Activated naive CD8-positive, alpha-beta T cell treated with anti-CD3 and anti-CD28 coated beads, Interleukin-2, amount 10 ng/mL, durations not matched to agents 7 days and 5 days (primary cell): Measurements from ENCODE around the gene DLEC1. TPM values are rescaled to one million over a fixed set of nuclear protein-coding genes. Genes with fewer than 3 reads are reported as not detected.
"Not testable (repeated sequence)": the region's sequence is repeated elsewhere in the genome, so short reads cannot be mapped to it uniquely, and the experiment has no call there.

ENCODE experiments used
- ATAC-seq: fragments of 150-1000 bp; cut with Tn5 transposase; one replicate; pipeline ENCODE4 v1.10.0; 2021; ENCODE audit warnings: low read depth, moderate library complexity
- POLR2A ChIA-PET: fragments of 350-600 bp; sonication (Branson Sonifier 250); formaldehyde crosslinking; loops from one replicate; lab custom pipeline; 2021; ENCODE audit warnings: antibody characterized with exemption; lab: Charles Lee
- DNase-seq: peaks from one replicate; pipeline ENCODE4 v3.0.0; 2021
- H3K27ac Mint-ChIP-seq: one replicate; pipeline ENCODE4 v1.8.0; 2022; ENCODE audit warnings: mild to moderate bottlenecking, mixed read lengths
- H3K27me3 Mint-ChIP-seq: one replicate; pipeline ENCODE4 v1.8.0; 2022; ENCODE audit warnings: mild to moderate bottlenecking, moderate library complexity, mixed read lengths
- H3K36me3 Mint-ChIP-seq: one replicate; pipeline ENCODE4 v1.8.0; 2021; ENCODE audit warnings: mild to moderate bottlenecking, mixed read lengths
- H3K4me1 Mint-ChIP-seq: one replicate; pipeline ENCODE4 v1.8.0; 2021; ENCODE audit warnings: mixed read lengths
- H3K4me3 Mint-ChIP-seq: one replicate; pipeline ENCODE4 v1.8.0; 2022; ENCODE audit warnings: mild to moderate bottlenecking, moderate library complexity, mixed read lengths
- H3K9me3 Mint-ChIP-seq: one replicate; pipeline ENCODE4 v1.8.0; 2021; ENCODE audit warnings: mixed read lengths
- total RNA-seq, 2 experiments: library from RNA; stranded (reverse); gene quantifications; one replicate each; pipeline ENCODE4 v1.2.3, GENCODE V29; 2021

The DLEC1 gene
- total RNA-seq, 2 experiments from 2014 or later = 3.2 to 3.7 TPM

GRCh38 chr3:38040401-38040800, 1.4 kb downstream of the DLEC1 start:
- POLR2A ChIA-PET = interaction anchor here (1.0 kb wide), 1 partner anchor 101 kb away, joined by 3 read pairs; no protein-coding TSS in a partner anchor
- no peak for ATAC-seq
- H3K9me3 Mint-ChIP-seq = peaks cover 7% of the 10 kb centered on the region
- peaks cover 4% of the 10 kb centered on the region for H3K36me3 Mint-ChIP-seq
- peak overlapping the region; percentile 66 for H3K4me3 Mint-ChIP-seq
- peaks cover 29% of the 10 kb centered on the region for H3K4me1 Mint-ChIP-seq
- no peak overlapping the region for H3K27ac Mint-ChIP-seq
- DNase-seq = no peak
- no peaks in the 10 kb centered on the region for H3K27me3 Mint-ChIP-seq

GRCh38 chr3:38043486-38043885, 4.5 kb downstream of the DLEC1 start:
- Mint-ChIP-seq H3K4me1 (peaks cover 16% of the 10 kb centered on the region), H3K27me3 (no peaks in the 10 kb centered on the region), H3K27ac (no peak overlapping the region), H3K9me3 (no peaks in the 10 kb centered on the region), H3K36me3 (peaks cover 2% of the 10 kb centered on the region), H3K4me3 (no peak overlapping the region)
- POLR2A ChIA-PET = no interaction called here
- DNase-seq = no peak
- no peak for ATAC-seq

GRCh38 chr3:38046027-38046426, 7.0 kb downstream of the DLEC1 start:
- POLR2A ChIA-PET = no interaction called here
- Mint-ChIP-seq H3K27me3 (no peaks in the 10 kb centered on the region), H3K27ac (no peak overlapping the region), H3K4me1 (peaks cover 2% of the 10 kb centered on the region), H3K9me3 (no peaks in the 10 kb centered on the region), H3K36me3 (no peaks in the 10 kb centered on the region), H3K4me3 (no peak overlapping the region)
- no peak for DNase-seq
- no peak for ATAC-seq

- Mint-ChIP-seq H3K4me3 (no peak overlapping the region), H3K27me3 (no peaks in the 10 kb centered on the region), H3K36me3 (no peaks in the 10 kb centered on the region), H3K4me1 (peaks cover 2% of the 10 kb centered on the region), H3K27ac (no peak overlapping the region), H3K9me3 (no peaks in the 10 kb centered on the region)
- POLR2A ChIA-PET = no interaction called here
- no peak for ATAC-seq
- DNase-seq = no peak
Observed at GRCh38 chr3:38046821-38047220, 7.8 kb downstream of the DLEC1 start.

- no peak for DNase-seq
- peaks cover 2% of the 10 kb centered on the region for H3K4me1 Mint-ChIP-seq
- H3K36me3 Mint-ChIP-seq = no peaks in the 10 kb centered on the region
- H3K27ac Mint-ChIP-seq = no peak overlapping the region
- H3K27me3 Mint-ChIP-seq = no peaks in the 10 kb centered on the region
- H3K4me3 Mint-ChIP-seq = no peak overlapping the region
- POLR2A ChIA-PET = no interaction called here
- H3K9me3 Mint-ChIP-seq = no peaks in the 10 kb centered on the region
- no peak for ATAC-seq
Observed at GRCh38 chr3:38047896-38048295, 8.9 kb downstream of the DLEC1 start.

GRCh38 chr3:38049358-38050126, 10.5 kb downstream of the DLEC1 start:
- Mint-ChIP-seq H3K36me3 (no peaks in the 10 kb centered on the region), H3K4me3 (no peak overlapping the region), H3K4me1 (peaks cover 2% of the 10 kb centered on the region), H3K9me3 (no peaks in the 10 kb centered on the region), H3K27ac (no peak overlapping the region), H3K27me3 (no peaks in the 10 kb centered on the region)
- ATAC-seq (no peak), DNase-seq (no peak)
- POLR2A ChIA-PET = no interaction called here

- H3K4me1 Mint-ChIP-seq = peaks cover 7% of the 10 kb centered on the region
- no peak for DNase-seq
- no peaks in the 10 kb centered on the region for H3K9me3 Mint-ChIP-seq
- H3K27ac Mint-ChIP-seq = no peak overlapping the region
- POLR2A ChIA-PET = no interaction called here
- no peaks in the 10 kb centered on the region for H3K27me3 Mint-ChIP-seq
- no peak overlapping the region for H3K4me3 Mint-ChIP-seq
- H3K36me3 Mint-ChIP-seq = no peaks in the 10 kb centered on the region
- no peak for ATAC-seq
Observed at GRCh38 chr3:38051131-38051530, 12.1 kb downstream of the DLEC1 start.

GRCh38 chr3:38053286-38053685, 14.3 kb downstream of the DLEC1 start:
- H3K27me3 Mint-ChIP-seq, H3K4me3 Mint-ChIP-seq, ATAC-seq, DNase-seq, H3K36me3 Mint-ChIP-seq, H3K9me3 Mint-ChIP-seq, H3K27ac Mint-ChIP-seq, H3K4me1 Mint-ChIP-seq, POLR2A ChIA-PET: not testable (repeated sequence)

GRCh38 chr3:38053813-38054498, 14.9 kb downstream of the DLEC1 start:
- H3K4me1 Mint-ChIP-seq, H3K27ac Mint-ChIP-seq, H3K4me3 Mint-ChIP-seq, ATAC-seq, POLR2A ChIA-PET, H3K36me3 Mint-ChIP-seq, H3K9me3 Mint-ChIP-seq, DNase-seq, H3K27me3 Mint-ChIP-seq: not testable (repeated sequence)

- Mint-ChIP-seq H3K27ac (peak overlapping the region; percentile 18), H3K36me3 (no peaks in the 10 kb centered on the region), H3K27me3 (no peaks in the 10 kb centered on the region), H3K4me1 (peaks cover 7% of the 10 kb centered on the region), H3K9me3 (no peaks in the 10 kb centered on the region), H3K4me3 (no peak overlapping the region)
- POLR2A ChIA-PET = no interaction called here
- peak; percentile 50 for ATAC-seq
- no peak for DNase-seq
Observed at GRCh38 chr3:38054499-38055001, 15.5 kb downstream of the DLEC1 start.

GRCh38 chr3:38059148-38059547, 20.1 kb downstream of the DLEC1 start:
- POLR2A ChIA-PET = no interaction called here
- Mint-ChIP-seq H3K4me1 (peaks cover 10% of the 10 kb centered on the region), H3K27ac (no peak overlapping the region), H3K4me3 (no peak overlapping the region), H3K36me3 (no peaks in the 10 kb centered on the region), H3K9me3 (no peaks in the 10 kb centered on the region), H3K27me3 (peaks cover 2% of the 10 kb centered on the region)
- no peak for DNase-seq
- ATAC-seq = no peak

GRCh38 chr3:38059591-38059990, 20.6 kb downstream of the DLEC1 start:
- no peak for DNase-seq
- Mint-ChIP-seq H3K27me3 (peaks cover 2% of the 10 kb centered on the region), H3K4me3 (no peak overlapping the region), H3K27ac (no peak overlapping the region), H3K4me1 (peaks cover 9% of the 10 kb centered on the region), H3K9me3 (no peaks in the 10 kb centered on the region), H3K36me3 (no peaks in the 10 kb centered on the region)
- no peak for ATAC-seq
- POLR2A ChIA-PET = no interaction called here

- H3K27me3 Mint-ChIP-seq = peaks cover 10% of the 10 kb centered on the region
- POLR2A ChIA-PET = no interaction called here
- H3K9me3 Mint-ChIP-seq = peaks cover 3% of the 10 kb centered on the region
- H3K4me1 Mint-ChIP-seq = peaks cover 3% of the 10 kb centered on the region
- no peak for ATAC-seq
- no peaks in the 10 kb centered on the region for H3K36me3 Mint-ChIP-seq
- no peak for DNase-seq
- H3K4me3 Mint-ChIP-seq = no peak overlapping the region
- no peak overlapping the region for H3K27ac Mint-ChIP-seq
Observed at GRCh38 chr3:38062809-38063208, 23.8 kb downstream of the DLEC1 start.

GRCh38 chr3:38064453-38064852, 25.4 kb downstream of the DLEC1 start:
- DNase-seq, H3K4me3 Mint-ChIP-seq, H3K27ac Mint-ChIP-seq, POLR2A ChIA-PET, H3K27me3 Mint-ChIP-seq, ATAC-seq, H3K9me3 Mint-ChIP-seq, H3K36me3 Mint-ChIP-seq, H3K4me1 Mint-ChIP-seq: not testable (repeated sequence)
